K562 (cell line): ENCODE data around the gene PKD2. TPM values are rescaled to one million over a fixed set of nuclear protein-coding genes. Genes with fewer than 3 reads are reported as not detected.

Source experiments
- ILF3 ChIP-seq: fragments of 450-650 bp; IDR thresholded peaks from 2 replicates; pipeline ENCODE4 v1.6.1; 2018; ENCODE audit warnings: antibody characterized with exemption, mild to moderate bottlenecking, moderate library complexity, borderline replicate concordance
- MXI1 ChIP-seq: IDR thresholded peaks from 2 replicates; pipeline ENCODE4 v1.6.1; 2011; ENCODE audit warnings: low read depth, mild to moderate bottlenecking, improper control_type of control experiment, low read length
- NEUROD1 ChIP-seq: fragments of 150-350 bp; IDR thresholded peaks from 2 replicates; pipeline ENCODE4 v1.6.1; 2014; ENCODE audit warnings: borderline replicate concordance, low read length, low read depth; ENCODE audit not compliant: partially characterized antibody
- POLR2AphosphoS2 ChIP-seq: IDR thresholded peaks from 2 replicates; pipeline ENCODE4 v1.6.1; 2012; ENCODE audit warnings: low read length, improper control_type of control experiment
- PREB ChIP-seq: sonication (generic); formaldehyde crosslinking; IDR thresholded peaks from 2 replicates; pipeline ENCODE4 v1.8.1; 2023; ENCODE audit warnings: mild to moderate bottlenecking, missing genetic modification reagents
- TAF1 ChIP-seq: IDR thresholded peaks from 2 replicates; pipeline ENCODE4 v1.6.1; 2011; ENCODE audit warnings: mild to moderate bottlenecking, low read length, moderate library complexity; ENCODE audit not compliant: insufficient read depth, control insufficient read depth, severe bottlenecking; ENCODE audit errors: extremely low read depth
- THRAP3 ChIP-seq: fragments of 450-650 bp; IDR thresholded peaks from 2 replicates; pipeline ENCODE4 v1.6.1; 2016; ENCODE audit warnings: mild to moderate bottlenecking, inconsistent platforms, borderline replicate concordance
- polyA plus RNA-seq, 8 experiments: library from polyadenylated mRNA; depleted of rRNA in 4 of 8; stranded (reverse) in 5 of 8; unstranded in 3 of 8; fragments of >200 nt; fragmentation: Nextera tagmentation in 2 of 8; fragmentation: Illumina TruSeq in 1 of 8; extraction: Ambion mirVana in 2 of 8; extraction: Trizol in 1 of 8; gene quantifications; 2 replicates each; pipeline versions ENCODE4 v1.2.1 to v1.2.3, GENCODE V29; 2011 to 2014; ENCODE audit warnings: inconsistent platforms in 1 of 8, missing spikeins in 1 of 8
- total RNA-seq, 7 experiments: library from RNA; depleted of rRNA in 6 of 7; stranded (reverse); fragments of >200 nt in 6 of 7; fragmentation: Illumina TruSeq in 2 of 7; extraction: Trizol in 2 of 7; gene quantifications; 2 replicates each; pipeline versions ENCODE4 v1.2.1 to v1.2.3, GENCODE V29; 2011 to 2021; ENCODE audit warnings: low replicate concordance in 1 of 7
- TF ChIP-seq, protein P1 (sequence below): sonication (generic); formaldehyde crosslinking; IDR thresholded peaks from 2 replicates; pipeline ENCODE4 v1.8.0; 2022; ENCODE audit warnings: mild to moderate bottlenecking, low read depth, missing genetic modification reagents
- TF ChIP-seq, protein P2 (sequence below): fragments of 200-800 bp; sonication (Bioruptor generic); IDR thresholded peaks from 2 replicates; pipeline ENCODE4 v1.6.1; 2016; ENCODE audit warnings: missing genetic modification characterization, missing compliant biosample characterization

Gene PKD2
- total and polyA plus RNA-seq, 9 of the 15 experiments (the other 6 are each of a cell fraction or from before 2014, with no cell fraction given): 0.11 to 1.2 (median 0.47) TPM

DNA sequence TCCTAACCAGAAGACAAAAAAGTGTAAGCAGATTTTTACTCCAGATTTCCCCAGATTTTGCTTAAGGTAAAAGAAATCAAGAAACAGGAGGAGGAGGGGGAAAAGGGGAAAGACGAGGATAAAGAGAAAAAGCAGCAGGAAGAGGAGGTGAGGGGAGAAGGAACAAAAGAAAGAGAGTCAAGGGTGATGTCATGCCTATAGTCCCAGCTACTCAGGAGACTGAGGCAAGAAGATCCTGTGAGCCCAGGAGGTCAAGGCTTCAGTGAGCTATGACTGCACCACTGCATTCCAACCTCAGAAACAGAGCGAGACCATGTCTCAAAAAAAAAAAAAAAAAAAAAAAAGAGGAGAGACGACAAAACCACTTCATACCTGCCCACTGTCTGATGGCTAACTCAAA is 12.0 kb upstream of the PKD2 start (continued):
- TF ChIP-seq, protein P1, sequence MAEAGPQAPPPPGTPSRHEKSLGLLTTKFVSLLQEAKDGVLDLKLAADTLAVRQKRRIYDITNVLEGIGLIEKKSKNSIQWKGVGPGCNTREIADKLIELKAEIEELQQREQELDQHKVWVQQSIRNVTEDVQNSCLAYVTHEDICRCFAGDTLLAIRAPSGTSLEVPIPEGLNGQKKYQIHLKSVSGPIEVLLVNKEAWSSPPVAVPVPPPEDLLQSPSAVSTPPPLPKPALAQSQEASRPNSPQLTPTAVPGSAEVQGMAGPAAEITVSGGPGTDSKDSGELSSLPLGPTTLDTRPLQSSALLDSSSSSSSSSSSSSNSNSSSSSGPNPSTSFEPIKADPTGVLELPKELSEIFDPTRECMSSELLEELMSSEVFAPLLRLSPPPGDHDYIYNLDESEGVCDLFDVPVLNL (CRISPR knock-in tag): no peak
- TF ChIP-seq ILF3 (no peak), MXI1 (no peak), PREB (CRISPR knock-in tag) (no peak), POLR2AphosphoS2 (no peak), NEUROD1 (no peak), TAF1 (no peak), THRAP3 (no peak)
- TF ChIP-seq, protein P2, sequence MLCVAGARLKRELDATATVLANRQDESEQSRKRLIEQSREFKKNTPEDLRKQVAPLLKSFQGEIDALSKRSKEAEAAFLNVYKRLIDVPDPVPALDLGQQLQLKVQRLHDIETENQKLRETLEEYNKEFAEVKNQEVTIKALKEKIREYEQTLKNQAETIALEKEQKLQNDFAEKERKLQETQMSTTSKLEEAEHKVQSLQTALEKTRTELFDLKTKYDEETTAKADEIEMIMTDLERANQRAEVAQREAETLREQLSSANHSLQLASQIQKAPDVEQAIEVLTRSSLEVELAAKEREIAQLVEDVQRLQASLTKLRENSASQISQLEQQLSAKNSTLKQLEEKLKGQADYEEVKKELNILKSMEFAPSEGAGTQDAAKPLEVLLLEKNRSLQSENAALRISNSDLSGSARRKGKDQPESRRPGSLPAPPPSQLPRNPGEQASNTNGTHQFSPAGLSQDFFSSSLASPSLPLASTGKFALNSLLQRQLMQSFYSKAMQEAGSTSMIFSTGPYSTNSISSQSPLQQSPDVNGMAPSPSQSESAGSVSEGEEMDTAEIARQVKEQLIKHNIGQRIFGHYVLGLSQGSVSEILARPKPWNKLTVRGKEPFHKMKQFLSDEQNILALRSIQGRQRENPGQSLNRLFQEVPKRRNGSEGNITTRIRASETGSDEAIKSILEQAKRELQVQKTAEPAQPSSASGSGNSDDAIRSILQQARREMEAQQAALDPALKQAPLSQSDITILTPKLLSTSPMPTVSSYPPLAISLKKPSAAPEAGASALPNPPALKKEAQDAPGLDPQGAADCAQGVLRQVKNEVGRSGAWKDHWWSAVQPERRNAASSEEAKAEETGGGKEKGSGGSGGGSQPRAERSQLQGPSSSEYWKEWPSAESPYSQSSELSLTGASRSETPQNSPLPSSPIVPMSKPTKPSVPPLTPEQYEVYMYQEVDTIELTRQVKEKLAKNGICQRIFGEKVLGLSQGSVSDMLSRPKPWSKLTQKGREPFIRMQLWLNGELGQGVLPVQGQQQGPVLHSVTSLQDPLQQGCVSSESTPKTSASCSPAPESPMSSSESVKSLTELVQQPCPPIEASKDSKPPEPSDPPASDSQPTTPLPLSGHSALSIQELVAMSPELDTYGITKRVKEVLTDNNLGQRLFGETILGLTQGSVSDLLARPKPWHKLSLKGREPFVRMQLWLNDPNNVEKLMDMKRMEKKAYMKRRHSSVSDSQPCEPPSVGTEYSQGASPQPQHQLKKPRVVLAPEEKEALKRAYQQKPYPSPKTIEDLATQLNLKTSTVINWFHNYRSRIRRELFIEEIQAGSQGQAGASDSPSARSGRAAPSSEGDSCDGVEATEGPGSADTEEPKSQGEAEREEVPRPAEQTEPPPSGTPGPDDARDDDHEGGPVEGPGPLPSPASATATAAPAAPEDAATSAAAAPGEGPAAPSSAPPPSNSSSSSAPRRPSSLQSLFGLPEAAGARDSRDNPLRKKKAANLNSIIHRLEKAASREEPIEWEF (CRISPR knock-in tag): no peak
